H1 (cell line): ENCODE results near the gene DCTN1.
"Not testable (repeated sequence)": the region's sequence is repeated elsewhere in the genome, so short reads cannot be mapped to it uniquely, and the experiment has no call there.

Experiments
- POLR2A ChIP-seq, 2 experiments: IDR thresholded peaks; 1 replicate in 1 of 2; 2 replicates in 1 of 2; pipeline ENCODE4 v1.6.1; 2011; ENCODE audit warnings: low read depth in 2 of 2, low read length in 2 of 2, mild to moderate bottlenecking in 2 of 2; ENCODE audit errors: control extremely low read depth in 1 of 2
- POLR2AphosphoS5 ChIP-seq: IDR thresholded peaks from 2 replicates; pipeline ENCODE4 v1.6.1; 2011; ENCODE audit warnings: low read depth, low read length
- TBP ChIP-seq: IDR thresholded peaks from 2 replicates; pipeline ENCODE4 v1.6.1; 2011; ENCODE audit warnings: low read depth, low read length, improper control_type of control experiment
- TF ChIP-seq, protein P1 (sequence below): IDR thresholded peaks from 2 replicates; pipeline ENCODE4 v1.6.1; 2012; ENCODE audit warnings: low read length, inconsistent platforms

- TF ChIP-seq POLR2AphosphoS5; TBP; POLR2A (IDR thresholded peaks at IDR 0.05; ENCODE audit: control extremely low read depth in 1 of 2, low read depth in 2 of 2, low read length in 2 of 2): not testable (repeated sequence)
- TF ChIP-seq, protein P1, sequence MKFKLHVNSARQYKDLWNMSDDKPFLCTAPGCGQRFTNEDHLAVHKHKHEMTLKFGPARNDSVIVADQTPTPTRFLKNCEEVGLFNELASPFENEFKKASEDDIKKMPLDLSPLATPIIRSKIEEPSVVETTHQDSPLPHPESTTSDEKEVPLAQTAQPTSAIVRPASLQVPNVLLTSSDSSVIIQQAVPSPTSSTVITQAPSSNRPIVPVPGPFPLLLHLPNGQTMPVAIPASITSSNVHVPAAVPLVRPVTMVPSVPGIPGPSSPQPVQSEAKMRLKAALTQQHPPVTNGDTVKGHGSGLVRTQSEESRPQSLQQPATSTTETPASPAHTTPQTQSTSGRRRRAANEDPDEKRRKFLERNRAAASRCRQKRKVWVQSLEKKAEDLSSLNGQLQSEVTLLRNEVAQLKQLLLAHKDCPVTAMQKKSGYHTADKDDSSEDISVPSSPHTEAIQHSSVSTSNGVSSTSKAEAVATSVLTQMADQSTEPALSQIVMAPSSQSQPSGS, result not testable (repeated sequence)
Measured at GRCh38 chr2:74336227-74336626, 43.9 kb downstream of the DCTN1 start.
